Activated naive CD4-positive, alpha-beta T cell treated with anti-CD3 and anti-CD28 coated beads, Interleukin-2, amount 50 U/mL, for 72 hours (primary cell): ENCODE results near the gene ZSWIM7. TPM values are rescaled to one million over a fixed set of nuclear protein-coding genes. Genes with fewer than 3 reads are reported as not detected.
A peak's percentile ranks its signal among the peaks of the same experiment; 100 is the strongest.
"Not testable (repeated sequence)": the region's sequence is repeated elsewhere in the genome, so short reads cannot be mapped to it uniquely, and the experiment has no call there.

Experiments used
- ATAC-seq, 2 donors: fragments of 150-1000 bp; cut with Tn5 transposase; 2 replicates each; pipeline ENCODE4 v1.10.0; 2021; ENCODE audit warnings: mild to moderate bottlenecking in 2 of 2, moderate library complexity in 2 of 2
- DNase-seq, 2 donors: peaks; one replicate each; pipeline ENCODE4 v3.0.0; 2021 to 2022; ENCODE audit warnings: low spot score in 2 of 2
- H3K27ac Mint-ChIP-seq, 2 donors: one replicate each; pipeline ENCODE4 v1.8.0; 2022; ENCODE audit warnings: mild to moderate bottlenecking in 2 of 2, mixed read lengths in 2 of 2
- H3K36me3 Mint-ChIP-seq, 2 donors: one replicate each; pipeline ENCODE4 v1.8.0; 2022; ENCODE audit warnings: mixed read lengths in 2 of 2
- H3K9me3 Mint-ChIP-seq, 2 donors: one replicate each; pipeline ENCODE4 v1.8.0; 2022; ENCODE audit warnings: mixed read lengths in 2 of 2
- total RNA-seq, 2 donors: library from RNA; stranded (reverse); gene quantifications; one replicate each; pipeline ENCODE4 v1.2.3, GENCODE V29; 2022

ZSWIM7 gene
- total RNA-seq, 2 donors from 2014 or later, result 8.8 to 26.2 TPM

GRCh38 chr17:16005636-16006035 is 6.1 kb upstream of the ZSWIM7 start:
- Mint-ChIP-seq H3K27ac (peak overlapping the region in 1 of 2 donors; percentile 12), H3K36me3 (peaks cover 40 to 63% of the 10 kb centered on the region in 2 donors), H3K9me3 (peaks cover 0 to 5% of the 10 kb centered on the region in 2 donors)
- no peak for DNase-seq
- no peak for ATAC-seq

- H3K27ac Mint-ChIP-seq, result no peak overlapping the region
- H3K36me3 Mint-ChIP-seq, result peaks cover 43 to 68% of the 10 kb centered on the region in 2 donors
- peaks cover 0 to 5% of the 10 kb centered on the region in 2 donors for H3K9me3 Mint-ChIP-seq
- ATAC-seq (no peak), DNase-seq (no peak)
These were observed 4.3 kb upstream of the ZSWIM7 start for GRCh38 chr17:16003841-16004240.

DNA sequence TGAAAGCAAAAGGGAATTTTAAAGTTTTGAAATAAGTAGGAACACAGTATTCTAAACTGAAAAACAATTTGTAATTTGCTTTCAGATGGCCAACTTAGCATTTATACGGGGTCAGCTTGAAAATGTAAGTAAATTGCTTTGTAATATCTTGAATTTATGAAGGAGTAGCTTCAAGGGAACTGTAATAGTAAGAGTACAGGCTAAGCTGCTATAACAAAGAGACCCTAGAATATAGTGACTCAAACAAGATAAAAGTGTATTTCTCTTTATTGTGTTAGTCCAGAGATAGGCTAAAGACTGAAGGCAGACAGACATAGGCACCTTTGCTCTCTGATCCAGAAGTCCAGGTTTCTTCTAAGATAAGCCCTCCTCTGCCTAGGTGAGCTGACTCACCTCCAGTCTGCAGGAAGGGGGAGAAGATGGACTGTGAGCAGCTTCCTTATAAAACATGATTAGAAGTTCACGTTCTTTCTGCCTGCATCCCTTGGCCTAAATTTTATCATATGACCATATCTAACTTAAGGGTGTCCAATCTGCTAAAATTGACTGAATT is 3.3 kb upstream of the ZSWIM7 start:
- Mint-ChIP-seq H3K9me3 (peaks cover 0 to 5% of the 10 kb centered on the region in 2 donors), H3K27ac (no peak overlapping the region), H3K36me3 (peaks cover 34 to 58% of the 10 kb centered on the region in 2 donors)
- ATAC-seq (no peak), DNase-seq (no peak)

GRCh38 chr17:16001226-16001897 is 1.9 kb upstream of the ZSWIM7 start:
- peak in 1 of 2 donors; percentile 4 for ATAC-seq
- DNase-seq, result no peak
- H3K36me3 Mint-ChIP-seq, result peaks cover 31 to 55% of the 10 kb centered on the region in 2 donors
- H3K9me3 Mint-ChIP-seq, result peaks cover 0 to 5% of the 10 kb centered on the region in 2 donors
- peak overlapping the region; percentile 93 to 97 for H3K27ac Mint-ChIP-seq

GRCh38 chr17:15999974-16000827 is 697 bp upstream of the ZSWIM7 start:
- peak overlapping the region; percentile 93 to 97 for H3K27ac Mint-ChIP-seq
- no peak for DNase-seq
- H3K36me3 Mint-ChIP-seq, result peaks cover 27 to 44% of the 10 kb centered on the region in 2 donors
- peak in 1 of 2 donors; percentile 52 for ATAC-seq
- H3K9me3 Mint-ChIP-seq, result peaks cover 0 to 5% of the 10 kb centered on the region in 2 donors

DNA sequence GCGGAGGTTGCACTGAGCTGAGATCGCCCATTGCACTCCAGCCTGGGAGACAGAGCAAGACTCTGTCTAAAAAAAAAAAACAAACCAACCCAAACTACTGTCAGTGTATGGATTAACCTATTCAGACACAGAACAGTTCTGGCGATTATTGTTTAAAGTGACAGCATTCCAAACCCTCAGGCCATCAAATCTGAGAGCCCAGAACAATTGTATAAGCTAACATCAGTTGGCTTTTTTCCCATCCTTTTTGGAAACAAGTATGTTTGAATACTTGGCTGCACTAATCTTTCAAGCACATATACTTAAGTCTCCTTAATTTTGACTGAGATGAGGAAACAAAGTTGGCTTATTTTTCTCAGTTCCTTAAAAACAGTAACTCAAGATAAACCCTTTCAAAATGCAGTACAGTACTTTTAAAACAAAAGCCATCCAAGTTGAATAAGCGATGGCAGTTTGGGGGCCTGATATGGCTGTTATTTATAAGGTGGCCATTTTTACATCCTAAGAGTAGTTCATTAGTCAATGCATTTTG is 1.4 kb downstream of the ZSWIM7 start:
- ATAC-seq, result no peak
- H3K27ac Mint-ChIP-seq, result peak overlapping the region in 1 of 2 donors; percentile 93
- H3K9me3 Mint-ChIP-seq, result peaks cover 0 to 5% of the 10 kb centered on the region in 2 donors
- DNase-seq, result no peak
- peaks cover 21 to 31% of the 10 kb centered on the region in 2 donors for H3K36me3 Mint-ChIP-seq

GRCh38 chr17:15996322-15996721 is 3.2 kb downstream of the ZSWIM7 start:
- Mint-ChIP-seq H3K36me3 (peaks cover 12 to 13% of the 10 kb centered on the region in 2 donors), H3K27ac (no peak overlapping the region), H3K9me3 (peaks cover 0 to 4% of the 10 kb centered on the region in 2 donors)
- ATAC-seq (no peak), DNase-seq (no peak)

DNA sequence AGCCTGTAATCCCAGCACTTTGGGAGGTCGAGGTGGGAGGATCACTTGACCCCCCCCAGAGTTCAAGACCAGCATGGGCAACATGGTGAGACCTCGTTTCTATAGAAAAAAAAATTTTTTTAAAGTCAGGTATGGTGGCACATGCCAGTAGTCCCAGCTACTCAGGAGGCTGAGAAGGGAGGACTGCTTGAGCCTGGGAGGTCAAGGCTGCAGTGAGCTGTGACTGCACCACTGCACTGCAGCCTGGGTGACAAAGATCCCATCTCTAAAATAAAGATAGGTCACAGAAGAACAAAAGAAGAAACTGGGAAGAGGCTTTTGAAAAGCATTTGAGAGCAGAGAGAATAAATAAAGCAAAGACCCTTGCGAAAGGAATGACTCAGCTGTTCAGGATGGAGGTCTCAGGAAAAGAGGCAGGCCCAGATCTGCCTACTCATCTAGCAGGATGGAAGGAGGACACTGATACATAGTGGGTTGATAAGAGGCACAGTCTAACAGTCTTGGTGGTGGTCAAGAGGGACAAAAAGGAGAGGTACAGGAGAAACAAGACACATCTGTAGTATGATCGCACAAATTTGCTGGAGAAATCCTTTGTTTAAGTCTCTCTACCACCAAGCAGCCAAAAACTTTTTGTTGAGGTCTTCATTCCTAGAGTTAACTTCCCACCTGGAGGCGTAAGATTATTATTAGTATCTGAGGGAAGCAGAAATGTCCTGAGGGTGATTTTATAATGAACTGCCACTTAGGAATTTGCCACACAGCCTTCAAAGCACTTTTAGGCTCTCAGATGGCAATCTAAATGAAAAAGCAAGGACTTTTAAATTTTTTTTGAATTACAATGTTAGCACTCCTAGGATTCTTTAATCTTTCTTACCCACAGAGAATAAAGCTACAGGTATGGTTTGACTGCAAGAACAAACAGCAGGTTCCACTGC is 17.6 kb downstream of the ZSWIM7 start:
- H3K9me3 Mint-ChIP-seq, result no peaks in the 10 kb centered on the region
- ATAC-seq (peak; percentile 5 to 10), DNase-seq (no peak)
- peak overlapping the region; percentile 9 to 59 for H3K27ac Mint-ChIP-seq
- H3K36me3 Mint-ChIP-seq, result peaks cover 13 to 29% of the 10 kb centered on the region in 2 donors

DNA sequence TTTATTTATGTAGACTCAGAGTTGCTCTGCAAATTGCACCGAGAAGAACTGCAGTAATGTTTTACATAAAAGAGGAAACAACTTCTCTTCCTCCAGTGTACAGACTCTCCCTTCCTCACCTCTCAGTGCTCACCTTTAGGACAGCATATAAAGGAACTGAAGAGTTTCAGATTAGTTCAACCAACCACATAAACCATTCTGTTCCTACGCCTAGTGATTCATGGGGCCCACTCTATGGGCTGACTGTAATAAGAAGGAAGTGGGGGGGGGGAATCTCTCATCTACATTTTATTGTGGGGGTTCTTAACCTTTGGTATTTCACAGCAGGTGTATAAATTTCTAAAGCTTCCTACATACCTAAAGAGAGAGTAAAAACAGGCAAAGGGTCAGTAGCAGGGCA is 18.3 kb downstream of the ZSWIM7 start:
- DNase-seq, result no peak
- H3K36me3 Mint-ChIP-seq, result peaks cover 13 to 29% of the 10 kb centered on the region in 2 donors
- no peaks in the 10 kb centered on the region for H3K9me3 Mint-ChIP-seq
- peak; percentile 100 for ATAC-seq
- H3K27ac Mint-ChIP-seq, result peak overlapping the region; percentile 9 to 59

DNA sequence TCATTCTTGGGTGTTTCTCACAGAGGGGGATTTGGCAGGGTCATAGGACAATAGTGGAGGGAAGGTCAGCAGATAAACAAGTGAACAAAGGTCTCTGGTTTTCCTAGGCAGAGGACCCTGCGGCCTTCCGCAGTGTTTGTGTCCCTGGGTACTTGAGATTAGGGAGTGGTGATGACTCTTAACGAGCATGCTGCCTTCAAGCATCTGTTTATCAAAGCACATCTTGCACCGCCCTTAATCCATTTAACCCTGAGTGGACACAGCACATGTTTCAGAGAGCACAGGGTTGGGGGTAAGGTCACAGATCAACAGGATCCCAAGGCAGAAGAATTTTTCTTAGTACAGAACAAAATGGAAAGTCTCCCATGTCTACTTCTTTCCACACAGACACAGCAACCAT is 20.5 kb downstream of the ZSWIM7 start:
- not testable (repeated sequence) for ATAC-seq, H3K27ac Mint-ChIP-seq, DNase-seq, H3K9me3 Mint-ChIP-seq
- H3K36me3 Mint-ChIP-seq, result peaks cover 13 to 29% of the 10 kb centered on the region in 2 donors

DNA sequence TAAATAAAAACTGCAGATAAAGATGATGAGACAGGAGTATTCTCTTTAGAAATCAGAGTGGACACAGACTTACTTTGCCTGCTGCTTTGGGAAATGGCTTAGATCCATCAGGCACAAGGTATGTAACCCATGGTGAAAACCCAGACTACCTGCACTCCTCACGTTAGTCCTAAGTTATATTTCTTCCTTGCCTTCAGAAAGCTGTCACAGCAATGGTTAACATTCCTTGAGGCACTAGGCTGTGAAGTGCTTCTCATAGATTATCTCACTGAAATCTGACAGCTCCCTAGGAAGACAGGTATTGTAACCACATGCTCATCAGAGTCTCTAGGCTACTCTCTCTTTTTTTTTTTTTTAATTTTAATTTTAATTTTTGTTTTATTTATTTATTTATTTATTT is 20.9 kb downstream of the ZSWIM7 start:
- no peaks in the 10 kb centered on the region for H3K9me3 Mint-ChIP-seq
- ATAC-seq (no peak), DNase-seq (no peak)
- no peak overlapping the region for H3K27ac Mint-ChIP-seq
- peaks cover 13 to 29% of the 10 kb centered on the region in 2 donors for H3K36me3 Mint-ChIP-seq

DNA sequence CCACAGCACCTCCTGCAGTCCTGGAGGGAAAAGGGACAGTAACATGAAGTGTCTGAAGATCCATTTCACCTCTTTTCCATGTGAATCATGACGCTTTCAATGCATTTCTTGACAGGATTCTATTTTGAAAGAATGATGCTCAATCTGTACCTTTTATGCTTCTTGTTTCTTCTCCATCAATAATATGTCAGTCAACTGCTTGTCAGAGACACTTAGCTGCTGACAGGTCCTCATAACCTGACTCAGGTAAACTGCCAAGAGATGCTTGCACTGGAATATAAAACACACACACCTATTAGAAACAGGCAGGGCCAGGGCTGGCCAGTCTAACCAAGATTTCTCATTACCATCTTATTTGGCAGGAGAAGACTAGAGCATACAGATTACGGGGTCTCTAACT is 21.6 kb downstream of the ZSWIM7 start:
- no peak for ATAC-seq
- DNase-seq, result no peak
- peak overlapping the region in 1 of 2 donors; percentile 58 for H3K27ac Mint-ChIP-seq
- no peaks in the 10 kb centered on the region for H3K9me3 Mint-ChIP-seq
- H3K36me3 Mint-ChIP-seq, result peaks cover 13 to 29% of the 10 kb centered on the region in 2 donors

- no peaks in the 10 kb centered on the region for H3K9me3 Mint-ChIP-seq
- H3K36me3 Mint-ChIP-seq, result peaks cover 6 to 7% of the 10 kb centered on the region in 2 donors
- no peak overlapping the region for H3K27ac Mint-ChIP-seq
- ATAC-seq, result no peak
- DNase-seq, result no peak
These were observed 25.7 kb downstream of the ZSWIM7 start for GRCh38 chr17:15973834-15974233.

DNA sequence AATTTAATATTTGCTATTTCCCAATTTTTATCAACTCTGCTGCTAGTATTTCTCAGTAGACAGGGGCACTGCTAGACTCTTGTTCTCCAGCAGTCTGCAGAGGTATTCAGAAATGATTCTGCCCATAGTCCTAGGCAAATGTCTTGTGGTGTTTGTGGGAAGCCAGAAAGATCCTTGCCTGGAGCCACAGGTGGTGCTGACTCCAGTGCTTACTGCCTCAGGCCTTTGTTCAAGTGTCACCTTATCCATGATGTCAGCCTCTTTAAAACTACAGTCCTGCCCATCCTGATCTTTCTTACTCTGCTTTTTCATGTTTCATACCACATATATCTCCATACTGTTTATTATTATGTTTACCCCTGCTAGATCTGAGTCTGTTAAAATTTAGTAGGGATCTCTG is 26.5 kb downstream of the ZSWIM7 start:
- ATAC-seq (peak in 1 of 2 donors; percentile 55), DNase-seq (no peak)
- peaks cover 4% of the 10 kb centered on the region in 2 donors for H3K36me3 Mint-ChIP-seq
- H3K9me3 Mint-ChIP-seq, result no peaks in the 10 kb centered on the region
- peak overlapping the region in 1 of 2 donors; percentile 33 for H3K27ac Mint-ChIP-seq

GRCh38 chr17:15972497-15972951 is 27.0 kb downstream of the ZSWIM7 start:
- no peak for ATAC-seq
- no peak for DNase-seq
- no peak overlapping the region for H3K27ac Mint-ChIP-seq
- H3K36me3 Mint-ChIP-seq, result no peaks in the 10 kb centered on the region
- H3K9me3 Mint-ChIP-seq, result no peaks in the 10 kb centered on the region

GRCh38 chr17:15971882-15972281 is 27.6 kb downstream of the ZSWIM7 start:
- ATAC-seq (no peak), DNase-seq (no peak)
- Mint-ChIP-seq H3K9me3 (no peaks in the 10 kb centered on the region), H3K36me3 (no peaks in the 10 kb centered on the region), H3K27ac (no peak overlapping the region)
